ENCODE results near the gene PTPRH. TPM values are rescaled to one million over a fixed set of nuclear protein-coding genes. Genes with fewer than 3 reads are reported as not detected.

The PTPRH gene
- total and polyA plus RNA-seq, 12 donors = 0.25 to 7.5 (median 2.4) TPM

DNA sequence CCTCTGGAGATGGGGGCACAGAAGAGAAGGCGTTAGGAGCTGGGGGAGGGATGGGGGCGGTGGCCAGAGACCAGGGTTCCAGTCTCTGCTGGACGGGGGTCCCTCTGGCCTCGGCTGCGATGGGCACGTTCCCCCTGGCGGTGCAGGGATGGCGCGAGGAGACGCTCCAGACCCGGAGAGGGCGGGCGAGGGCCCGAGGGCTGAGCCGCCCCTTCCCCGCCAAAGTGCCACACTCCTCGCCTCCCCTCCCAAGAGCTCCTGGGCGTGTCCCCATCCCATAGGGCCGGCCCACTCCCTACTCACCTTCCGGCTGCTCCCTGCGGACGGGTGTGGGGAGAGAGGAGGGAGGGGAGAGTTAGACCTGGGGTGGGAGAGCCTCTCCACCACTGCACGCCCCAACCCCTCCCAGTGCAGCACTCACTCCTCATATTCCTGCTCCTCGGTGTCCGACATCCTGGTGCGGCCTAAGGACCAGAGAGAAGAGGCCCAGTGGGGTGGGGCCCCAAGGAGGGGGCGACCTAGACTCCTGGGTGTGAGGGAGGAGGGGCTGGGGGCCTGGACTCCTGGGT, 62.5 kb downstream of the PTPRH start:
- DNase-seq = no peak
- 5 to 6% methylated on average over 26 of the region's 27 CpGs for WGBS, 2 donors

DNA sequence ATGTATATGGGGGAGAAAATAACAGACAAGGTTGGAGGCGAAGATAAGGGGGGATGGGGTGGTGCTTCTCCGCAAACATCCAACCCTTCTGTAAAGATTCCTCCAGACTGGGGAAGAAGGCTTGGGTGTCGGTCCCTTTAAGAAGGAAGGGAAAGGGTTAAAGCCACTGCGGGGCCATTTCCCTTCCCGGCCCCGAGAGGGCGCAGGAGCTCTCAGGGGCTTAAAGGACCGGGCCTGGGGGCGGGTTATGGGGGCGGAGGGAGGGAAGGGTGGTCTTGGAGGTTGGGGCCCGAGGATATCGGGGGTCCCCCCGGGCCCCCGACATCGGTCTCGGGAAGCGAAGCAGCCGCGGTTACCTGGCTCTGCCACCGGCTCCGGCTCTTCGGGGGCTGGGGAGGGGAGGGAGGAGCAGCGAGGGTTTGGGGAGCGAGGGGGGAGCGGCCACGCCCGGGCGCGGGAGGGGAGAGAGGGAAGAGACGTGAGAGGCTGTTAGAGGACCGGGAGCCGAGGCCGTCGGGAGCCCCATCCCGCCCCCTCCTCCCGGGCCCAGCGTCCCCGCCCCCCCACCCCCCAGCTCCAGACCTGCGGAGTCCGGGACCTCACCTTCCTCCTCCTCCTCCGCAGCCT, 63.1 kb downstream of the PTPRH start:
- Histone ChIP-seq H3K27ac (peak overlapping the region in 2 of 10 donors; percentile 28 to 31), H3K9me3 (no peaks in the 10 kb centered on the region), H3K4me3 (peak overlapping the region in 1 of 10 donors; percentile 26)

More for the DNA sequence above, 62.5 kb downstream of the PTPRH start:
- TF ChIP-seq, protein P1, sequence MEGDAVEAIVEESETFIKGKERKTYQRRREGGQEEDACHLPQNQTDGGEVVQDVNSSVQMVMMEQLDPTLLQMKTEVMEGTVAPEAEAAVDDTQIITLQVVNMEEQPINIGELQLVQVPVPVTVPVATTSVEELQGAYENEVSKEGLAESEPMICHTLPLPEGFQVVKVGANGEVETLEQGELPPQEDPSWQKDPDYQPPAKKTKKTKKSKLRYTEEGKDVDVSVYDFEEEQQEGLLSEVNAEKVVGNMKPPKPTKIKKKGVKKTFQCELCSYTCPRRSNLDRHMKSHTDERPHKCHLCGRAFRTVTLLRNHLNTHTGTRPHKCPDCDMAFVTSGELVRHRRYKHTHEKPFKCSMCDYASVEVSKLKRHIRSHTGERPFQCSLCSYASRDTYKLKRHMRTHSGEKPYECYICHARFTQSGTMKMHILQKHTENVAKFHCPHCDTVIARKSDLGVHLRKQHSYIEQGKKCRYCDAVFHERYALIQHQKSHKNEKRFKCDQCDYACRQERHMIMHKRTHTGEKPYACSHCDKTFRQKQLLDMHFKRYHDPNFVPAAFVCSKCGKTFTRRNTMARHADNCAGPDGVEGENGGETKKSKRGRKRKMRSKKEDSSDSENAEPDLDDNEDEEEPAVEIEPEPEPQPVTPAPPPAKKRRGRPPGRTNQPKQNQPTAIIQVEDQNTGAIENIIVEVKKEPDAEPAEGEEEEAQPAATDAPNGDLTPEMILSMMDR (IDR thresholded peaks at IDR 0.05) = no peak
- peaks cover 0 to 29% (median 0%) of the 10 kb centered on the region in 9 donors for H3K36me3 ChIP-seq
- peaks cover 0 to 41% (median 11%) of the 10 kb centered on the region in 9 donors for H3K4me1 ChIP-seq
- H3K4me3 ChIP-seq = peak overlapping the region in 1 of 10 donors; percentile 26
- peaks cover 0 to 3% (median 0%) of the 10 kb centered on the region in 11 donors for H3K9me3 ChIP-seq
- intact Hi-C loops (cut with DNase I) = loop anchor here in 2 of 10 donors (10.0 kb wide), 2 partner anchors 358 to 488 kb away; no protein-coding TSS in a partner anchor
- peak in 7 of 8 donors; percentile 2 to 41 (median 13) for ATAC-seq
- H3K27ac ChIP-seq = peak overlapping the region in 2 of 10 donors; percentile 28 to 31
- peaks cover 0 to 75% (median 66%) of the 10 kb centered on the region in 7 donors for H3K27me3 ChIP-seq

DNA sequence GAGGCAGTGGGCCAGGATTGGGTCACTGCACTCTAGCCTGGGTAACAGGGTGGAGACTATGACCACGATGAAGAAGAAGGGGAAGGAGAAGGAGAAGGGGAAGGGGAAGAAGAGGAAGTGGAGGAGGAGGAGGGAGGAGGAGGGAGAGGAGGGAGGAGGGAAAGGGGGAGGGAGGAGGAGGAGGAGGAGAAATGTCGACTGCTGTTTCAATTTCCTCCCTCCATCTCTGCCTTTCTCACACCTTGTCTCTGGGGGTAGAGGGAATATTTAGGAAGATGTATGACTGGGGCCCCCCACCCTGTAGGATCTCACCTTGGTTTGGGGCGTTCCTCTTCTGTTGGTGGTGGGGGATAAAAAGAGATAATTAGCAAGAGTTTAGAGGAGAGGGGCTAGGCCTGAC, 64.1 kb downstream of the PTPRH start:
- H3K36me3 ChIP-seq = peaks cover 0 to 25% (median 0%) of the 10 kb centered on the region in 9 donors
- intact Hi-C loops (cut with DNase I) = loop anchor here in 2 of 10 donors (10.0 kb wide), 2 partner anchors 360 to 490 kb away; no protein-coding TSS in a partner anchor
- H3K27me3 ChIP-seq = peaks cover 0 to 91% (median 78%) of the 10 kb centered on the region in 7 donors
- peaks cover 0 to 34% (median 4%) of the 10 kb centered on the region in 9 donors for H3K4me1 ChIP-seq
- TF ChIP-seq, protein P1 (IDR thresholded peaks at IDR 0.05) = no peak
- no peak overlapping the region for H3K4me3 ChIP-seq
- no peak for ATAC-seq
- H3K9me3 ChIP-seq = no peaks in the 10 kb centered on the region
- 23 to 47% methylated on average over 3 of the region's 3 CpGs for WGBS, 2 donors
- H3K27ac ChIP-seq = no peak overlapping the region
- no peak for DNase-seq

More for the DNA sequence above, 63.1 kb downstream of the PTPRH start:
- DNase-seq (no peak), ATAC-seq (peak in 3 of 8 donors; percentile 2 to 7 (median 2))
- WGBS, 2 donors = 4 to 12% methylated on average over 24 to 40 of the region's 41 CpGs
- H3K36me3 ChIP-seq = peaks cover 0 to 23% (median 0%) of the 10 kb centered on the region in 9 donors
- TF ChIP-seq, protein P1 (IDR thresholded peaks at IDR 0.05) = peak in 7 of 9 donors; percentile 26 to 51 (median 41)
- peaks cover 0 to 41% (median 8%) of the 10 kb centered on the region in 9 donors for H3K4me1 ChIP-seq
- peaks cover 0 to 81% (median 72%) of the 10 kb centered on the region in 7 donors for H3K27me3 ChIP-seq
- intact Hi-C loops (cut with DNase I) = loop anchor here in 2 of 10 donors (10.0 kb wide), 2 partner anchors 359 to 489 kb away; no protein-coding TSS in a partner anchor

DNA sequence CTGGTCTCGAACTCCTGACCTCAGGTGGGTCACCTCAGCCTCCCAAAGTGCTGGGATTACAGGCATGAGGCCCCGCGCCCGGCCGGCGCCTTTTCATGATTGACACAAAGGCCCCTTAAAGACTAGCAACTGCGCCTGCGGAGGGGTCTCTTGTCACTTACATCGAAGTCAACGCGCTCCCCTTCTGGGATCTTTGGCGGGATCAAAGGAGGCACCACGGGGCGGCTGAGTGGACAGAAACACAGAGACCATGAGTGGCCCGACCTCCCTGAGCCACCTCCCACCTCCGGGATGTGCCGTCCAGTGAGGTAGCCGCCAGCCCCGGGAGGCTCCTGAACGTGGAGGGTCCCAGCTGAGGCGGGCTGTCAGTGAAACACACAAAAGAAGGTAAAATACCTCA, 67.6 kb downstream of the PTPRH start:
- ATAC-seq (peak in 2 of 8 donors; percentile 7 to 13), DNase-seq (no peak)
- Histone ChIP-seq H3K4me1 (peaks cover 0 to 18% (median under 1%) of the 10 kb centered on the region in 9 donors), H3K27ac (peak overlapping the region in 1 of 10 donors; percentile 36), H3K4me3 (no peak overlapping the region), H3K36me3 (peaks cover 0 to 49% (median 0%) of the 10 kb centered on the region in 9 donors), H3K9me3 (no peaks in the 10 kb centered on the region), H3K27me3 (peaks cover 0 to 89% (median 77%) of the 10 kb centered on the region in 7 donors)
- intact Hi-C loops (cut with DNase I) = loop anchor here in 9 of 10 donors (1.0 to 10.0 kb wide), 8 partner anchors 276 to 493 kb away; no protein-coding TSS in a partner anchor
- TF ChIP-seq, protein P1 (IDR thresholded peaks at IDR 0.05) = no peak
- 27% methylated on average over 21 of the region's 21 CpGs for WGBS, 2 donors
